ENCODE data around the gene PLS3.

The PLS3 gene

DNA sequence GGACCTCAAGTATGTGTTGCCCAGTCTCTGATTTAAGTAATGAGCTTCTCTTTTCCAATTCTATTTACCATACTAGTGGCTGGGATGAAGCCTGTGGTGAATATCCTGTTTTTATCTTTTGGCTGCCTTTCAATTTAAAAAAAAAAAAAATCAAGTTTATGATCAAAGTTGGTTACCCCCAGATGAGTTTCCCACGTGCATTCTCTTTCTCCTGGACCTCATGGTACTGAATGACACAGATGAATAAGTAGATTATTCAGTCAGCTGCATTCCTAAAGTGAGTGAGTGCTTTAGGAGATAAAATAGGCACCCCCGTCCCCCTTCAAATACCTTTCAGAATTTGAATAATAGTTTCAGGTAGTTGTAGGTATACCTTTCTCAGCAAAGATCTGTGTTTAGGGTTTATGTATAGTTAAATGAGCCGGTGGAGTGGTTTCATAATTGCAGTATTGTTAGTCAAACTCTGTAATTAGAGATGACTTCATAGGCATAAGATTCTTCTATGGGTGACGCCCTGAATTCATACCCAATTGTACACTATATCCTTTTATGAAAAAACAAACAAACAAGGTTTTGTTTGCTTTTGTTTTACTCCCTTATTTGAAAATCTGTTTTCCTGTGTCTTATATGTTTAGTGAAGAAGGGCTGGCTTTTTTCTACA lies 41.9 kb downstream of the PLS3 start:
- no CpG with 5 or more reads among the region's 4 CpGs for WGBS, 2 donors (ENCODE audit: extremely low coverage in 2 of 2, insufficient read length in 2 of 2, insufficient replicate concordance in 1 of 2)
- Histone ChIP-seq H3K14ac (ENCODE audit: low read length) (no peak overlapping the region), H3K27me3 (ENCODE audit: control insufficient read depth in 3 of 3, insufficient read depth in 3 of 3, low read depth in 1 of 3, low read length in 3 of 3) (no peaks in the 10 kb centered on the region), H2BK120ac (ENCODE audit: low read depth, low read length) (no peak overlapping the region), H3K4me2 (ENCODE audit: insufficient read depth, low read length, poor library complexity, severe bottlenecking) (no peak overlapping the region), H3K18ac (ENCODE audit: low read length) (no peak overlapping the region), H3K36me3 (replicated peaks in 1 of 2; ENCODE audit: control insufficient read depth in 2 of 2, insufficient read depth in 2 of 2, low read length in 2 of 2) (peaks cover 0 to 2% of the 10 kb centered on the region in 2 donors), H2BK12ac (ENCODE audit: low read length) (no peak overlapping the region), H3K9me3 (replicated peaks in 1 of 2; ENCODE audit: control insufficient read depth in 2 of 2, insufficient read depth in 1 of 2, low read depth in 1 of 2, low read length in 2 of 2) (no peaks in the 10 kb centered on the region), H2AK5ac (ENCODE audit: low read depth, low read length) (no peak overlapping the region), H2BK5ac (ENCODE audit: low read length) (no peak overlapping the region), H2AFZ (ENCODE audit: low read length) (no peak overlapping the region), H2BK15ac (ENCODE audit: low read length) (no peak overlapping the region), H3K4me3 (ENCODE audit: low read length in 2 of 2) (no peak overlapping the region), H4K8ac (ENCODE audit: low read depth, low read length) (no peak overlapping the region), H3K23ac (ENCODE audit: low read depth, low read length, poor library complexity) (no peak overlapping the region), H3K79me1 (ENCODE audit: low read depth, low read length) (no peaks in the 10 kb centered on the region), H3K27ac (replicated peaks; ENCODE audit: low read length) (no peak overlapping the region), H3K4me1 (ENCODE audit: control insufficient read depth in 2 of 2, insufficient read depth in 1 of 2, low read depth in 1 of 2, low read length in 2 of 2) (no peaks in the 10 kb centered on the region), H3K9ac (ENCODE audit: low read depth, low read length, poor library complexity) (no peak overlapping the region), H4K91ac (ENCODE audit: low read depth, low read length, poor library complexity) (no peak overlapping the region), H3K4ac (ENCODE audit: low read length) (no peak overlapping the region)
- no peak for DNase-seq (ENCODE audit: low spot score)

DNA sequence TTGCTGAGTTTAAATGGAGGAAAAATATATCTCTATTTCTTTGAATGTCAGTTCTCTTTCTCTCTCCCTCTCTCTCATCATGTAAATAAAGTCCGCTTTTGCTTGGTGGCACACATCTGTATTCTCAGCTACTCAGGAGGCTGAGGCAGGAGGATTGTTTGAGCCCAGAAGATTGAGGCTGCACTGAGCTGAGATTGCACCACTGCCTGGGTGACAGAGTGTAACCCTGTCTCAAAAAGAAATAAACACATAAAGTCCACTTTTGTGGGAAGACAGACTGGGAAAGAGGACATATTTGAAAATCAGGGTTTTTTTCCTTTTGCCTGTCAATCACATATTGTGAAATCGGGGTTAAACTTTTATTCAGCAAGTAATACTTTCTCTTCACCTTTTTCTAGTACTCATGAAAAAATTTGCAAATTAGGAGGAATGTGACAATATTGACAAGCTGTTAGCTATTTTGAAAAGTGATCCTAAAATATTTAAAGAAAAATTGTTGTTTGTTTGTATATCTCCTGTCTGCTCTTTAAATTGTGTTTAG lies 42.6 kb downstream of the PLS3 start:
- DNase-seq (ENCODE audit: low spot score), result no peak
- H3K4me2 ChIP-seq (ENCODE audit: insufficient read depth, low read length, poor library complexity, severe bottlenecking), result no peak overlapping the region
- H3K36me3 ChIP-seq (replicated peaks in 1 of 2; ENCODE audit: control insufficient read depth in 2 of 2, insufficient read depth in 2 of 2, low read length in 2 of 2), result peaks cover 0 to 2% of the 10 kb centered on the region in 2 donors
- no peak overlapping the region for H3K14ac ChIP-seq (ENCODE audit: low read length)
- H3K79me1 ChIP-seq (ENCODE audit: low read depth, low read length), result no peaks in the 10 kb centered on the region
- H2BK120ac ChIP-seq (ENCODE audit: low read depth, low read length), result no peak overlapping the region
- no peaks in the 10 kb centered on the region for H3K4me1 ChIP-seq (ENCODE audit: control insufficient read depth in 2 of 2, insufficient read depth in 1 of 2, low read depth in 1 of 2, low read length in 2 of 2)
- no peak overlapping the region for H2BK15ac ChIP-seq (ENCODE audit: low read length)
- H4K8ac ChIP-seq (ENCODE audit: low read depth, low read length), result no peak overlapping the region
- H3K27me3 ChIP-seq (ENCODE audit: control insufficient read depth in 3 of 3, insufficient read depth in 3 of 3, low read depth in 1 of 3, low read length in 3 of 3), result no peaks in the 10 kb centered on the region
- H2AK5ac ChIP-seq (ENCODE audit: low read depth, low read length), result no peak overlapping the region
- no peak overlapping the region for H2BK12ac ChIP-seq (ENCODE audit: low read length)
- H2AFZ ChIP-seq (ENCODE audit: low read length), result no peak overlapping the region
- H3K18ac ChIP-seq (ENCODE audit: low read length), result no peak overlapping the region
- no peaks in the 10 kb centered on the region for H3K9me3 ChIP-seq (replicated peaks in 1 of 2; ENCODE audit: control insufficient read depth in 2 of 2, insufficient read depth in 1 of 2, low read depth in 1 of 2, low read length in 2 of 2)
- no CpG with 5 or more reads among the region's 2 CpGs for WGBS, 2 donors (ENCODE audit: extremely low coverage in 2 of 2, insufficient read length in 2 of 2, insufficient replicate concordance in 1 of 2)
- no peak overlapping the region for H3K4me3 ChIP-seq (ENCODE audit: low read length in 2 of 2)
- H2BK5ac ChIP-seq (ENCODE audit: low read length), result no peak overlapping the region
- no peak overlapping the region for H4K91ac ChIP-seq (ENCODE audit: low read depth, low read length, poor library complexity)
- H3K27ac ChIP-seq (replicated peaks; ENCODE audit: low read length), result no peak overlapping the region
- H3K23ac ChIP-seq (ENCODE audit: low read depth, low read length, poor library complexity), result no peak overlapping the region
- no peak overlapping the region for H3K4ac ChIP-seq (ENCODE audit: low read length)
- no peak overlapping the region for H3K9ac ChIP-seq (ENCODE audit: low read depth, low read length, poor library complexity)

DNA sequence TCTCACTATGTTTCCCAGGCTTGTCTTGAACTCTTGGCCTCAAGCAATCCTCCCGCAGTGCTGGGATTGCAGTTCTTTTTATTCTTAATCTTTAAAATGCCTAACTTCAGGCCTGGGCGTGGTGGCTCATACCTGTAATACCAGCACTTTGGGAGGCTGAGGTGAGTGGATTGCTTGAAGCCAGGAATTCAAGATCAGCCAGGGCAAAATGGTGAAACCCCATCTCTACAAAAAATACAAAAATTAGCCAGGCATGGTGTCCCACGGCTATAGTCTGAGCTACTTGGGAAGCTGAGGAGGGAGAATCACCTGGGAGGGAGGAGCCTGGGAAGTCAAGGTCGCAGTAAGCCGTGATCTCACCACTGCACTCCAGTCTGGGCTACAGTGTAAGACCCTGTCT lies 45.9 kb downstream of the PLS3 start:
- Histone ChIP-seq H2BK15ac (ENCODE audit: low read length) (no peak overlapping the region), H3K4me3 (ENCODE audit: low read length in 2 of 2) (no peak overlapping the region), H3K18ac (ENCODE audit: low read length) (no peak overlapping the region), H3K23ac (ENCODE audit: low read depth, low read length, poor library complexity) (no peak overlapping the region), H2AFZ (ENCODE audit: low read length) (no peak overlapping the region), H3K4me2 (ENCODE audit: insufficient read depth, low read length, poor library complexity, severe bottlenecking) (no peak overlapping the region), H3K27me3 (ENCODE audit: control insufficient read depth in 3 of 3, insufficient read depth in 3 of 3, low read depth in 1 of 3, low read length in 3 of 3) (peaks cover 0 to 1% (median 0%) of the 10 kb centered on the region in 3 experiments), H3K27ac (replicated peaks; ENCODE audit: low read length) (no peak overlapping the region), H3K36me3 (replicated peaks in 1 of 2; ENCODE audit: control insufficient read depth in 2 of 2, insufficient read depth in 2 of 2, low read length in 2 of 2) (peaks cover 0 to 11% of the 10 kb centered on the region in 2 donors), H3K4me1 (ENCODE audit: control insufficient read depth in 2 of 2, insufficient read depth in 1 of 2, low read depth in 1 of 2, low read length in 2 of 2) (no peaks in the 10 kb centered on the region), H2AK5ac (ENCODE audit: low read depth, low read length) (no peak overlapping the region), H3K9me3 (replicated peaks in 1 of 2; ENCODE audit: control insufficient read depth in 2 of 2, insufficient read depth in 1 of 2, low read depth in 1 of 2, low read length in 2 of 2) (no peaks in the 10 kb centered on the region), H3K9ac (ENCODE audit: low read depth, low read length, poor library complexity) (no peak overlapping the region), H3K4ac (ENCODE audit: low read length) (no peak overlapping the region), H3K79me1 (ENCODE audit: low read depth, low read length) (no peaks in the 10 kb centered on the region), H3K14ac (ENCODE audit: low read length) (no peak overlapping the region), H2BK5ac (ENCODE audit: low read length) (no peak overlapping the region), H4K91ac (ENCODE audit: low read depth, low read length, poor library complexity) (no peak overlapping the region), H4K8ac (ENCODE audit: low read depth, low read length) (no peak overlapping the region), H2BK120ac (ENCODE audit: low read depth, low read length) (no peak overlapping the region), H2BK12ac (ENCODE audit: low read length) (no peak overlapping the region)
- DNase-seq (ENCODE audit: low spot score), result no peak
- no CpG with 5 or more reads among the region's 5 CpGs for WGBS, 2 donors (ENCODE audit: extremely low coverage in 2 of 2, insufficient read length in 2 of 2, insufficient replicate concordance in 1 of 2)

DNA sequence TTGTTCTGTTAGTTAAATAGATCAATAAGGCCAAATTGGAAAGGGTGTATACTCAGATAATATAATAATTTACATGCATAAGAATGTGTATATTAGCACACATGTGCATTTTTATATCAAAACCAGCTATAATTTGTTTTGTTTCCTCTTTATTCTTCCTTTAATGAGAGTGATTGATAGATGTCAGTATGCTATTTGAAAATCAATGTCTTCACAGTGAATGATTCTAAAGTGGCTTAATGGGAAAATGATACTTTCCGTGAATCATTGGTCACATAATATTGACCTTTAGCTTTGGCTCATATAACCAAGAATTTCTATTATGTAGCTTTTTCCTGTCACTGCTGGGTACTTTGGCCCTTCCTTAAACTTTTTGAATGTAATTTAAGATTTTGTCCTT lies 48.6 kb downstream of the PLS3 start:
- WGBS, 2 donors (ENCODE audit: extremely low coverage in 2 of 2, insufficient read length in 2 of 2, insufficient replicate concordance in 1 of 2), result no CpG with 5 or more reads among the region's 1 CpG
- Histone ChIP-seq H3K4me1 (ENCODE audit: control insufficient read depth in 2 of 2, insufficient read depth in 1 of 2, low read depth in 1 of 2, low read length in 2 of 2) (no peaks in the 10 kb centered on the region), H2BK120ac (ENCODE audit: low read depth, low read length) (no peak overlapping the region), H3K27ac (replicated peaks; ENCODE audit: low read length) (no peak overlapping the region), H2AK5ac (ENCODE audit: low read depth, low read length) (no peak overlapping the region), H2BK5ac (ENCODE audit: low read length) (no peak overlapping the region), H3K14ac (ENCODE audit: low read length) (no peak overlapping the region), H2AFZ (ENCODE audit: low read length) (no peak overlapping the region), H3K36me3 (replicated peaks in 1 of 2; ENCODE audit: control insufficient read depth in 2 of 2, insufficient read depth in 2 of 2, low read length in 2 of 2) (peaks cover 0 to 11% of the 10 kb centered on the region in 2 donors), H3K23ac (ENCODE audit: low read depth, low read length, poor library complexity) (no peak overlapping the region), H3K4ac (ENCODE audit: low read length) (no peak overlapping the region), H4K8ac (ENCODE audit: low read depth, low read length) (no peak overlapping the region), H2BK15ac (ENCODE audit: low read length) (no peak overlapping the region), H4K91ac (ENCODE audit: low read depth, low read length, poor library complexity) (no peak overlapping the region), H3K4me2 (ENCODE audit: insufficient read depth, low read length, poor library complexity, severe bottlenecking) (no peak overlapping the region), H2BK12ac (ENCODE audit: low read length) (no peak overlapping the region), H3K27me3 (ENCODE audit: control insufficient read depth in 3 of 3, insufficient read depth in 3 of 3, low read depth in 1 of 3, low read length in 3 of 3) (peaks cover 0 to 2% (median 0%) of the 10 kb centered on the region in 3 experiments), H3K4me3 (ENCODE audit: low read length in 2 of 2) (no peak overlapping the region), H3K9ac (ENCODE audit: low read depth, low read length, poor library complexity) (no peak overlapping the region), H3K79me1 (ENCODE audit: low read depth, low read length) (no peaks in the 10 kb centered on the region), H3K18ac (ENCODE audit: low read length) (no peak overlapping the region), H3K9me3 (replicated peaks in 1 of 2; ENCODE audit: control insufficient read depth in 2 of 2, insufficient read depth in 1 of 2, low read depth in 1 of 2, low read length in 2 of 2) (no peaks in the 10 kb centered on the region)
- no peak for DNase-seq (ENCODE audit: low spot score)
